Psoas muscle (tissue), 8 donors: ENCODE measurements around the gene ADCK2. TPM values are rescaled to one million over a fixed set of nuclear protein-coding genes. Genes with fewer than 3 reads are reported as not detected.
"Not testable (repeated sequence)": the region's sequence is repeated elsewhere in the genome, so short reads cannot be mapped to it uniquely, and the experiment has no call there.

ENCODE experiments used
- ATAC-seq, 4 donors: fragments of 200-7000 bp; cut with Tn5 transposase; one replicate each; pipeline ENCODE4 v1.9.1; 2020; ENCODE audit warnings: moderate library complexity in 3 of 4, mild to moderate bottlenecking in 2 of 4
- DNase-seq, 2 donors: peaks; one replicate each; pipeline ENCODE4 v3.0.0-alpha.2; 2020
- H3K27ac ChIP-seq: fragments of 200-600 bp; one replicate; pipeline ENCODE4 v1.8.0; 2022
- H3K27me3 ChIP-seq, 3 donors: fragments of 200-600 bp in 1 of 3; one replicate each; pipeline versions ENCODE4 v1.6.1 to v1.8.0; 2013 to 2022; ENCODE audit warnings: low read length in 2 of 3, mild to moderate bottlenecking in 2 of 3, moderate library complexity in 1 of 3; ENCODE audit not compliant: insufficient read depth in 3 of 3
- H3K36me3 ChIP-seq, 2 donors: fragments of 200-600 bp in 1 of 2; one replicate each; pipeline versions ENCODE4 v1.6.1 to v1.8.0; 2013 to 2022; ENCODE audit warnings: low read depth in 1 of 2, mild to moderate bottlenecking in 1 of 2, moderate library complexity in 1 of 2; ENCODE audit not compliant: insufficient read depth in 1 of 2
- H3K4me1 ChIP-seq: fragments of 200-600 bp; one replicate; pipeline ENCODE4 v1.8.0; 2022
- H3K4me3 ChIP-seq: fragments of 200-600 bp; one replicate; pipeline ENCODE4 v1.8.0; 2022; ENCODE audit warnings: mild to moderate bottlenecking
- H3K9me3 ChIP-seq: fragments of 200-600 bp; one replicate; pipeline ENCODE4 v1.8.0; 2022
- CTCF ChIP-seq: fragments of 200-600 bp; IDR thresholded peaks from one replicate; pipeline ENCODE4 v1.8.0; 2022; ENCODE audit warnings: antibody characterized with exemption
- WGBS, 3 donors: extraction: QIAGEN DNeasy Blood & Tissue Kit; methylation state at CpG; one replicate each; pipeline versions ENCODE4 v1.1.6 to v1.1.7; 2013; 5-methylcytosine and 5-hydroxymethylcytosine counted together
- intact Hi-C, 2 donors: fragments of 100-400 bp; cut with DNase I; formaldehyde crosslinking; loops; one replicate each; pipeline versions ENCODE4 v1.11.0 to v1.14.2; 2022
- polyA plus RNA-seq, 3 donors: library from polyadenylated mRNA; stranded (reverse); fragments of 200-250 nt; gene quantifications; one replicate each; pipeline ENCODE4 v1.2.3, GENCODE V29; 2013
- total RNA-seq, 4 donors: library from RNA; stranded (reverse); fragmentation: NEBNext Ultra II Directional in 2 of 4; extraction: Animal tissue kit (Norgen Biotek cat#: 25700) in 2 of 4; gene quantifications; one replicate each; pipeline versions ENCODE4 v1.2.1 to v1.2.4, GENCODE V29; 2021 to 2023
- donor health status: healthy with polysubstance abuse.
- donor health status: DM: no; HTN: no; CAD: no; lungs with moderate emphysema.
- donor health status: Bipolar disorder and iron deficiency.
- donor health status: healthy.
- donor health status: DM: yes; HTN: yes; CAD: no.
- donor health status: DM: no; HTN: no; CAD: no.
- donor health status: DM: no; HTN: no; CAD: no.
- donor health status: DM: yes; HTN: yes; CAD: no.

The ADCK2 gene
- total and polyA plus RNA-seq, 7 donors, result 10.7 to 26.4 (median 13.5) TPM

DNA sequence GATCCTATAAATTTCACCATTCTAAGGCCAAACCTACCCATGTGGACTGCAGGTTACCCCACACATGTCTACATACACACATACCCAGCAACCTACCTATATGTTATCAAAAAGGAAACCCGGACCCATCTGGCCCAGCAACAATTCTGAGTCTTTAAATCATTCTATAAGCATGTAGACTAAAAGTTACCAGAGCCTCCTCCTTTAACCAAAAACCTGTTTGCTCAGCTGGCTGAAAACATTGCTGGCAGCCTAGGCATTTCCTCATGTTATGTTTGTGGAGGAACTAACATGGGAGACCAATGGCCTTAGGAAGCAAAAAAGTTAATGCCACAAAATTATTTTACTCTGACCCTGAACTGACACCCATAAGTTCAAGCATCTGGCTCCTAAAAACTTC, 5.3 kb upstream of the ADCK2 start:
- TF ChIP-seq CTCF, result no peak
- Histone ChIP-seq H3K27ac (no peak overlapping the region), H3K4me1 (peaks cover 5% of the 10 kb centered on the region), H3K36me3 (no peaks in the 10 kb centered on the region), H3K4me3 (no peak overlapping the region), H3K27me3 (no peaks in the 10 kb centered on the region), H3K9me3 (no peaks in the 10 kb centered on the region)
- ATAC-seq, result no peak
- 81 to 91% (median 90%) methylated on average over 1 of the region's 1 CpG for WGBS, 3 donors
- intact Hi-C loops, result no loop called here
- no peak for DNase-seq

DNA sequence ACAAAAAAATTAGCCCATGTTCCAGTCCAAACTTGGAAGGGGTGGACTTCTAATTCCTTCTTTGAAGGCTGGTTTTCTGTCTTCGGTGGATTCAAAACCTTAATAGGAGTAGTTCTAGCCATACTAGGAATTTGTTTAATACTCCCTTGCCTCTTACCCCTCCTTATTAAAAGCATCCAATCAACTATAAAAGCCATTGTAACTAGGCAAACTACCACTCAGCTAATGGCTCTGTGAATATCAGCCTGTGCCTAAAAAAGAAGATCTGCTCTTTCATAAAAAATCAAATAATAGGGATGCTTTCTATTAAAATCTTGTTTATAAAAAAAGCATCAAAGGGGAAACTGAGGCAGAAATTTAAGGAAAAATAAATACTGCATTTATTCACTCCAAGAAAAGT, 4.1 kb upstream of the ADCK2 start:
- no peak for ATAC-seq
- intact Hi-C loops, result no loop called here
- H3K4me1 ChIP-seq, result peaks cover 10% of the 10 kb centered on the region
- H3K4me3 ChIP-seq, result no peak overlapping the region
- no peak overlapping the region for H3K27ac ChIP-seq
- H3K9me3 ChIP-seq, result no peaks in the 10 kb centered on the region
- WGBS, 3 donors, result 75 to 87% (median 83%) methylated on average over 1 of the region's 1 CpG
- no peak for DNase-seq
- no peaks in the 10 kb centered on the region for H3K36me3 ChIP-seq
- TF ChIP-seq CTCF, result no peak
- H3K27me3 ChIP-seq, result no peaks in the 10 kb centered on the region

- H3K4me1 ChIP-seq, result peaks cover 17% of the 10 kb centered on the region
- no peak overlapping the region for H3K4me3 ChIP-seq
- H3K9me3 ChIP-seq, result no peaks in the 10 kb centered on the region
- 92 to 96% (median 93%) methylated on average over 3 of the region's 3 CpGs for WGBS, 3 donors
- H3K27ac ChIP-seq, result no peak overlapping the region
- ATAC-seq, result no peak
- no peaks in the 10 kb centered on the region for H3K27me3 ChIP-seq
- no peaks in the 10 kb centered on the region for H3K36me3 ChIP-seq
- DNase-seq, result no peak
- no peak for TF ChIP-seq CTCF
- intact Hi-C loops, result no loop called here
Observed at GRCh38 chr7:140669352-140669751, 3.4 kb upstream of the ADCK2 start.

- not testable (repeated sequence) for H3K36me3 ChIP-seq, H3K4me3 ChIP-seq, H3K9me3 ChIP-seq, H3K27me3 ChIP-seq, ATAC-seq, H3K27ac ChIP-seq, DNase-seq
- peaks cover 22% of the 10 kb centered on the region for H3K4me1 ChIP-seq
- 91 to 93% (median 91%) methylated on average over 10 of the region's 10 CpGs for WGBS, 3 donors
- intact Hi-C loops, result loop anchor here in 1 of 2 donors (10.0 kb wide), 1 partner anchor 345 kb away; the partner anchor contains the start of gene MRPS33
Observed at GRCh38 chr7:140669862-140670261, 2.9 kb upstream of the ADCK2 start.

- WGBS, 3 donors, result 68 to 72% (median 71%) methylated on average over 4 of the region's 4 CpGs
- intact Hi-C loops, result loop anchor here in 1 of 2 donors (10.0 kb wide), 1 partner anchor 344 kb away; the partner anchor contains the start of gene MRPS33
- Histone ChIP-seq H3K27me3 (no peaks in the 10 kb centered on the region), H3K36me3 (no peaks in the 10 kb centered on the region), H3K4me3 (no peak overlapping the region), H3K9me3 (no peaks in the 10 kb centered on the region), H3K27ac (no peak overlapping the region), H3K4me1 (peaks cover 28% of the 10 kb centered on the region)
- ATAC-seq (no peak), DNase-seq (no peak)
- no peak for TF ChIP-seq CTCF
Observed at GRCh38 chr7:140670343-140670935, 2.3 kb upstream of the ADCK2 start.
